Body of pancreas (tissue), 4 donors: ENCODE measurements around the gene MRPL22.

Source experiments
- CTCF ChIP-seq, 7 experiments: fragments of 450-650 bp in 4 of 7; fragments of 200-600 bp in 3 of 7; sonication (generic) in 3 of 7; IDR thresholded peaks; one replicate each; pipeline ENCODE4 v1.5.1; 2016 to 2019; ENCODE audit warnings: antibody characterized with exemption in 7 of 7
- POLR2A ChIP-seq, 3 donors: fragments of 450-650 bp; IDR thresholded peaks; one replicate each; pipeline ENCODE4 v1.6.1; 2016; ENCODE audit warnings: antibody characterized with exemption in 3 of 3, mild to moderate bottlenecking in 2 of 3

GRCh38 chr5:154956712-154957111 lies 15.8 kb downstream of the MRPL22 start:
- TF ChIP-seq POLR2A (IDR thresholded peaks at IDR 0.05) (no peak), CTCF (IDR thresholded peaks at IDR 0.05) (no peak)
